ENCODE measurements around the gene SLC2A14.
"Not testable (repeated sequence)": the region's sequence is repeated elsewhere in the genome, so short reads cannot be mapped to it uniquely, and the experiment has no call there.

SLC2A14 gene

GRCh38 chr12:7872566-7873319, at the start of gene SLC2A14:
SLC2A14 (minus strand) TSS chr12:7872915; CDS start chr12:7869880, 3,035 bp downstream.
- no peak for DNase-seq

- not testable (repeated sequence) for DNase-seq
Observed at GRCh38 chr12:7921181-7921580, 48.5 kb upstream of the SLC2A14 start.

GRCh38 chr12:7918268-7918590, 45.5 kb upstream of the SLC2A14 start:
- DNase-seq, result not testable (repeated sequence)

GRCh38 chr12:7917392-7918267, 44.9 kb upstream of the SLC2A14 start:
- no peak for DNase-seq

- DNase-seq, result no peak
Observed at GRCh38 chr12:7916936-7917335, 44.2 kb upstream of the SLC2A14 start.

GRCh38 chr12:7915661-7916403, 43.1 kb upstream of the SLC2A14 start:
- DNase-seq, result no peak

- not testable (repeated sequence) for DNase-seq
Observed at GRCh38 chr12:7910106-7910505, 37.4 kb upstream of the SLC2A14 start.

- DNase-seq, result no peak
Observed at GRCh38 chr12:7907009-7907408, 34.3 kb upstream of the SLC2A14 start.

GRCh38 chr12:7906303-7906702, 33.6 kb upstream of the SLC2A14 start:
- not testable (repeated sequence) for DNase-seq

GRCh38 chr12:7905600-7906125, 32.9 kb upstream of the SLC2A14 start:
- not testable (repeated sequence) for DNase-seq

- DNase-seq, result no peak
Observed at GRCh38 chr12:7905071-7905470, 32.4 kb upstream of the SLC2A14 start.

- DNase-seq, result not testable (repeated sequence)
Observed at GRCh38 chr12:7902416-7902815, 29.7 kb upstream of the SLC2A14 start.

GRCh38 chr12:7899755-7900154, 27.0 kb upstream of the SLC2A14 start:
- DNase-seq, result no peak

GRCh38 chr12:7896726-7897125, 24.0 kb upstream of the SLC2A14 start:
- not testable (repeated sequence) for DNase-seq

- DNase-seq, result no peak
Observed at GRCh38 chr12:7892186-7892980, 19.7 kb upstream of the SLC2A14 start.

GRCh38 chr12:7884689-7885088, 12.0 kb upstream of the SLC2A14 start:
- DNase-seq, result no peak

GRCh38 chr12:7881736-7882120, 9.0 kb upstream of the SLC2A14 start:
- DNase-seq, result not testable (repeated sequence)

- not testable (repeated sequence) for DNase-seq
Observed at GRCh38 chr12:7880952-7881735, 8.4 kb upstream of the SLC2A14 start.

GRCh38 chr12:7879246-7879645, 6.5 kb upstream of the SLC2A14 start:
- DNase-seq, result no peak

- DNase-seq, result no peak
Observed at GRCh38 chr12:7877420-7877819, 4.7 kb upstream of the SLC2A14 start.

GRCh38 chr12:7870335-7870734, 2.4 kb downstream of the SLC2A14 start:
- no peak for DNase-seq

All from SHP77 (cell line).